HL-60 (cell line): ENCODE data around the gene TRAPPC2.
A peak's percentile ranks its signal among the peaks of the same experiment; 100 is the strongest.

Source experiments
- DNase-seq, 2 experiments: peaks; one replicate each; pipeline ENCODE4 v3.0.0-alpha.2; 2010 to 2020; ENCODE audit warnings: low read depth in 1 of 2, low spot score in 1 of 2
- H3K27ac ChIP-seq: fragments of 250-450 bp; sonication (Bioruptor Pico); replicated peaks from 2 replicates; pipeline ENCODE4 v1.5.1; 2020; ENCODE audit warnings: mild to moderate bottlenecking, moderate library complexity
- H3K27me3 ChIP-seq: fragments of 250-450 bp; sonication (Bioruptor Pico); 2 replicates; pipeline ENCODE4 v1.5.1; 2021; ENCODE audit warnings: mild to moderate bottlenecking, moderate library complexity; ENCODE audit not compliant: insufficient read depth, poor library complexity, severe bottlenecking
- H3K4me3 ChIP-seq: replicated peaks from 2 replicates; pipeline ENCODE4 v1.5.1; 2011; ENCODE audit warnings: mild to moderate bottlenecking, control low read depth, low read length; ENCODE audit not compliant: insufficient read depth
- CTCF ChIP-seq: IDR thresholded peaks from one replicate; pipeline ENCODE4 v1.5.1; 2011; ENCODE audit warnings: low read length, control low read depth, inconsistent platforms; ENCODE audit not compliant: insufficient read depth
- GABPA ChIP-seq: IDR thresholded peaks from 2 replicates; pipeline ENCODE4 v1.6.1; 2012; ENCODE audit warnings: low read depth
- POLR2AphosphoS5 ChIP-seq: IDR thresholded peaks from 2 replicates; pipeline ENCODE4 v1.6.1; 2012; ENCODE audit warnings: low read depth
- SPI1 ChIP-seq: IDR thresholded peaks from 2 replicates; pipeline ENCODE4 v1.6.1; 2012; ENCODE audit warnings: low read depth, mild to moderate bottlenecking, borderline replicate concordance
- TF ChIP-seq, protein P1 (sequence below): IDR thresholded peaks from 2 replicates; pipeline ENCODE4 v1.6.1; 2012; ENCODE audit warnings: low read depth; ENCODE audit not compliant: insufficient replicate concordance

Gene TRAPPC2

DNA sequence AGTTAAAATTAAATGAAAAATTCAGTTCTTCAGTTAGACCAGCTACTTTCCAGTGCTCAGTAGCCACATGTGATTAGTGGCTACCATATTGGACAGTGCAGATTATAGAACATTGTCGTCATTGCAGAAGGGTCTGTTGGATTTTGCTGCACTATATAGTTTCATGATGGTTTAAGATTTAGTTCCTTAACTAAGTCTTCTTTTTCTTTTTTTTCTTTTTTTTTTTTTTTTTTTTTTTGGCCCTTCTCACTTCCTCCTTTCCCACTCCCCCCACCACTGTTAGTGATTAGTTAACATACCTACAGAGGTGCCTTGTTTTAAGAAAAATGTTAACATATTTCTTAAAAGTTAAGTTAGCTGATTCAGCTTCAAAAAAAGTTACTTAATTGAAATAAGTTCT is 36.4 kb downstream of the TRAPPC2 start:
- no peak for DNase-seq
- Histone ChIP-seq H3K27ac (peak overlapping the region; percentile 39; the same call in 1 of the 2 replicates), H3K4me3 (no peak overlapping the region), H3K27me3 (no peaks in the 10 kb centered on the region)
- TF ChIP-seq, protein P1, sequence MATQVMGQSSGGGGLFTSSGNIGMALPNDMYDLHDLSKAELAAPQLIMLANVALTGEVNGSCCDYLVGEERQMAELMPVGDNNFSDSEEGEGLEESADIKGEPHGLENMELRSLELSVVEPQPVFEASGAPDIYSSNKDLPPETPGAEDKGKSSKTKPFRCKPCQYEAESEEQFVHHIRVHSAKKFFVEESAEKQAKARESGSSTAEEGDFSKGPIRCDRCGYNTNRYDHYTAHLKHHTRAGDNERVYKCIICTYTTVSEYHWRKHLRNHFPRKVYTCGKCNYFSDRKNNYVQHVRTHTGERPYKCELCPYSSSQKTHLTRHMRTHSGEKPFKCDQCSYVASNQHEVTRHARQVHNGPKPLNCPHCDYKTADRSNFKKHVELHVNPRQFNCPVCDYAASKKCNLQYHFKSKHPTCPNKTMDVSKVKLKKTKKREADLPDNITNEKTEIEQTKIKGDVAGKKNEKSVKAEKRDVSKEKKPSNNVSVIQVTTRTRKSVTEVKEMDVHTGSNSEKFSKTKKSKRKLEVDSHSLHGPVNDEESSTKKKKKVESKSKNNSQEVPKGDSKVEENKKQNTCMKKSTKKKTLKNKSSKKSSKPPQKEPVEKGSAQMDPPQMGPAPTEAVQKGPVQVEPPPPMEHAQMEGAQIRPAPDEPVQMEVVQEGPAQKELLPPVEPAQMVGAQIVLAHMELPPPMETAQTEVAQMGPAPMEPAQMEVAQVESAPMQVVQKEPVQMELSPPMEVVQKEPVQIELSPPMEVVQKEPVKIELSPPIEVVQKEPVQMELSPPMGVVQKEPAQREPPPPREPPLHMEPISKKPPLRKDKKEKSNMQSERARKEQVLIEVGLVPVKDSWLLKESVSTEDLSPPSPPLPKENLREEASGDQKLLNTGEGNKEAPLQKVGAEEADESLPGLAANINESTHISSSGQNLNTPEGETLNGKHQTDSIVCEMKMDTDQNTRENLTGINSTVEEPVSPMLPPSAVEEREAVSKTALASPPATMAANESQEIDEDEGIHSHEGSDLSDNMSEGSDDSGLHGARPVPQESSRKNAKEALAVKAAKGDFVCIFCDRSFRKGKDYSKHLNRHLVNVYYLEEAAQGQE, result no peak
- TF ChIP-seq SPI1 (no peak), GABPA (no peak), POLR2AphosphoS5 (no peak), CTCF (no peak)

- H3K27me3 ChIP-seq, result no peaks in the 10 kb centered on the region
These were observed 37.0 kb downstream of the TRAPPC2 start for GRCh38 chrX:13697455-13697854.

GRCh38 chrX:13695601-13696115 is 38.8 kb downstream of the TRAPPC2 start:
- Histone ChIP-seq H3K4me3 (no peak overlapping the region), H3K27ac (no peak overlapping the region), H3K27me3 (peaks cover under 1% of the 10 kb centered on the region)
- TF ChIP-seq SPI1 (no peak), POLR2AphosphoS5 (no peak), CTCF (no peak), GABPA (no peak)
- TF ChIP-seq, protein P1, result no peak
- peak in 1 of 2 experiments; percentile 24 for DNase-seq

More at GRCh38 chrX:13697455-13697854, 37.0 kb downstream of the TRAPPC2 start:
- no peak for TF ChIP-seq GABPA
- TF ChIP-seq SPI1, result no peak
- no peak for TF ChIP-seq POLR2AphosphoS5
- no peak for TF ChIP-seq CTCF
- TF ChIP-seq, protein P1, result no peak
- Histone ChIP-seq H3K4me3 (no peak overlapping the region), H3K27ac (peak overlapping the region; percentile 20)
- DNase-seq, result peak in 1 of 2 experiments; percentile 25
